NB4 (cell line): ENCODE results near the gene NIPA2.

ENCODE experiments used
- CTCF ChIP-seq: IDR thresholded peaks from one replicate; pipeline ENCODE4 v1.5.1; 2012; ENCODE audit warnings: low read depth, low read length
- MYC ChIP-seq: IDR thresholded peaks from 2 replicates; pipeline ENCODE4 v1.6.1; 2011; ENCODE audit warnings: low read depth, low read length

DNA sequence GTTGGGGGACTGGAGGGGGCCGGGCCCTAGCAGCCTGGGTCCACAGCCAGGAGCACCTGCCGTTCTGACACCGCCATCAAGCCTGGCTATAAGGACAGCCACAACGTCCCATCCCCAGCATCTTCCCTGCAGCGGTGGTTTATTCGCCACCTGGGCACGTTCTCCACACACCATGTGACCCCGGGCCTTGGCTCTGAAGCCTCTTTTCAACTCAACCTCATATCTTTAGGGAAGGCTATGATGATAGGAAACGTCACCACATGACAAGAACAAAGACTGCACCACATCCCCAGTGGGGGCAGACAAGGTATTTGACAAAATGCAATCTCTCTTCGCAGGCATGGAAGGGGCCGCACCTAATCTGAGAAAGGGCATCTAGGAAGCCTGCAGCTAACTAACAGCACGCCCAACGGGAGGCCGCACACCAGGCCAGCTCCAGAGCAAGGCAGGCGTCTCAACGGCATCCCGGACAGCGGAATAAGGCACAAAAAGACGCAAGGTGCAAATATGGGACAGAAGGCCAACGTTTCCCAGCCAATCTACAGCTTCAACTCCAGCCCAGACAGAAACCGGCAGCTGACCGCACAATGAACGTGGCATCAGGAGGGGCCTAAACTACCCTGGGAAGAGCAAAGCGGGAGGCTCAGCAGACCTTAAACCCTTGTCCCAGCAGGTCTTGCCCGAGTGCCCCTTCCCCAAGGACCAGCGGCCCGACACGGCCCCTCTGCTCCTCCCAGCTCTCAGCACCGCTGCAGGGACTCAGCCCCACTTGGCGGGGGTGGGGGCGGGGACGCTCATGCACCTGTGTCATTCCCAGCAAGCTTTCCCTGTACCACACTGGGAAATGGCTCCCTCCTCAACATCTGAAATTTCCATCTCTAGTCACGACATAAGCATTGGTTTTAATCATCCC is 41.9 kb downstream of the NIPA2 start:
- TF ChIP-seq CTCF (no peak), MYC (no peak)
